ENCODE data around the gene AKR1B1. TPM values are rescaled to one million over a fixed set of nuclear protein-coding genes. Genes with fewer than 3 reads are reported as not detected.

The AKR1B1 gene
- total and polyA plus RNA-seq, 9 of the 15 experiments (the other 6 are each of a cell fraction or from before 2014, with no cell fraction given): 2.0 to 10.6 (median 6.2) TPM

GRCh38 chr7:134464496-134464895, 5.6 kb upstream of the AKR1B1 start (continued):
- TF ChIP-seq ZNF79 (CRISPR knock-in tag; IDR thresholded peaks at IDR 0.05; ENCODE audit: low read depth) (no peak), NR2C2 (CRISPR knock-in tag; IDR thresholded peaks at IDR 0.05) (no peak), NR2C2 (tag; IDR thresholded peaks at IDR 0.05) (no peak), HDAC3 (IDR thresholded peaks at IDR 0.05; ENCODE audit: borderline replicate concordance, partially characterized antibody) (no peak), ZNF280A (IDR thresholded peaks at IDR 0.05; ENCODE audit: low read depth, partially characterized antibody) (peak; percentile 81), TRIM24 (IDR thresholded peaks at IDR 0.05) (peak in 1 of 2 experiments; percentile 44; a peak in 1 of 4 replicates), SUPT5H (IDR thresholded peaks at IDR 0.05) (no peak), ZBTB9 (CRISPR knock-in tag; IDR thresholded peaks at IDR 0.05) (no peak), HLTF (IDR thresholded peaks at IDR 0.05) (0 out of 2 replicates have a peak, but pooled peaks have one; percentile 88), CTCFL (IDR thresholded peaks at IDR 0.05; ENCODE audit: borderline replicate concordance, insufficient read depth, low read depth, low read length, poor library complexity, severe bottlenecking) (no peak), ZSCAN29 (IDR thresholded peaks at IDR 0.05) (no peak), GABPA (tag; conservative IDR thresholded peaks at IDR 0.05; ENCODE audit: low read depth) (no peak), FIP1L1 (IDR thresholded peaks at IDR 0.05; ENCODE audit: low read depth, low read length, poor library complexity, severe bottlenecking) (no peak), PRPF4 (IDR thresholded peaks at IDR 0.05; ENCODE audit: insufficient read depth, low read depth, low read length, poor library complexity, severe bottlenecking) (no peak), E4F1 (CRISPR knock-in tag; IDR thresholded peaks at IDR 0.05; ENCODE audit: borderline replicate concordance) (no peak), PHTF2 (CRISPR knock-in tag; IDR thresholded peaks at IDR 0.05) (no peak), ARID3B (CRISPR knock-in tag; IDR thresholded peaks at IDR 0.05; ENCODE audit: borderline replicate concordance) (no peak), ZNF584 (CRISPR knock-in tag; IDR thresholded peaks at IDR 0.05; ENCODE audit: low read depth) (peak; percentile 98), CBX3 (IDR thresholded peaks at IDR 0.05; ENCODE audit: borderline replicate concordance in 1 of 2, low read length in 2 of 2) (peak in 1 of 2 experiments; percentile 61; a peak in 1 of 3 replicates), ZNF57 (CRISPR knock-in tag; IDR thresholded peaks at IDR 0.05) (no peak)
